Left colon (tissue), 2 donors: ENCODE results near the gene GNB3. TPM values are rescaled to one million over a fixed set of nuclear protein-coding genes. Genes with fewer than 3 reads are reported as not detected.

Experiments used
- ATAC-seq: fragments of 200-7000 bp; cut with Tn5 transposase; one replicate; pipeline ENCODE4 v1.9.1; 2020; ENCODE audit warnings: mild to moderate bottlenecking, moderate library complexity
- DNase-seq, 2 donors: peaks; one replicate each; pipeline ENCODE4 v3.0.0-alpha.2; 2020
- intact Hi-C, 2 donors: fragments of 100-400 bp; cut with DNase I in 1 of 2; cut with micrococcal nuclease in 1 of 2; formaldehyde crosslinking; loops; one replicate each; pipeline versions ENCODE4 v1.11.2 to v1.14.0; 2022; cut with DNase I, micrococcal nuclease
- total RNA-seq, 2 donors: library from RNA; stranded (reverse); fragmentation: NEBNext Ultra II Directional; extraction: Animal tissue kit (Norgen Biotek cat#: 25700); gene quantifications; one replicate each; pipeline ENCODE4 v1.2.1, GENCODE V29; 2021
- donor health status: DM: no; HTN: no; CAD: no.
- donor health status: DM: yes; HTN: yes; CAD: no.

Gene GNB3
- total RNA-seq, 2 donors from 2014 or later, result 1.1 to 1.5 TPM

GRCh38 chr12:6832125-6832524 is 8.6 kb upstream of the GNB3 start:
- DNase-seq (no peak), ATAC-seq (no peak)
- intact Hi-C loops, result no loop called here

DNA sequence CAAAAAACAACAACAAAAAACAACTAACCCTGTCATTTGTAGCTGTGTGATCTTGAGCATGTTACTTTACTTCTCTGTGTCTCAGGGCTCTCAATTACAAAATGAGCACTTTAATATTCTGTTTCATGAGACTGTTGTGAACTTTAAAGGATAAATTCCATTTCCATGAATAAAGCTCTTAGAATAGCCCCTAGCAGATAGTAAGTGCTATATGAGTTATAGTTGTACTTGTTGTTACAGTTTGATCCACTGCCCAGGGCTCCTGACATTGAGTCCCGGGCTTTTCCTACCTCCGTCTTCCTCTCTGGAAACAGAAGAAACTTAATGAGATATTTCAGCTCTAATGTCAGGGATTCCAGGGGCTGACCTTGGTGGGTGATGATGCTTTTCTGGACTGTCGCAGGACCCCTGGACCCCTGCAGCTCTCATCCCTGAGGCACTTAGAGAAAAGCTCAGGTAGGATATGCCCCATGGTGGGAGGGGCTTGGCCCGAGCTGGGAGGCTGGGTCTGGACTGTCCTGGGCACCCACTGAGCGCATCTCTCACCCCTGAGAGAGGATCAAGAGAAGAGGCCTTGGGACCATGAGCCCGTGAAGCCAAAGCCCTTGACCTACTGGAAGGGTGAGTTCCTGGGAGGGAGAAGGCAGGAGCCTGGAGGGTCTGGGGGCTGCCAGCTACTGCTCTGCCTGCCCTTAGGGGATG is 7.4 kb upstream of the GNB3 start:
- intact Hi-C loops, result no loop called here
- DNase-seq, result no peak
- ATAC-seq, result no peak

DNA sequence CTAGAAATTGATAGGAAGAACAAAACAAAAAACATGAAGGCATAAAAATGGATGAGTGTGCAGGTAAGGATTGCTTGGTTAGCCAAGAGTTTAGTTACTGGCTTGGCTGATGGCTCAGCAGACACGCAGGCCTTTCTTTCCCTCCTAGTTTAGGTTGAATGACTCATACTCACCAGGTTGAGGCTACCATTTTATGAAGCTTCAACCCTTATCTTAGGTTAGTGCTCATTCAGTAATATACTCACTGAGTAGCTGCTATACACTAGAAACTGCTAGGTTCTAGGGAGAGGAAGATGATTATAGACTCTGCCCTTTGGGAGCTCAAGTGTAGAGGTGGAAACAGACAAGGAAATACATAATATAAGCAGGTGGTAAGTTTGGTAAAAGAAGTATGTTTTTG is 6.5 kb upstream of the GNB3 start:
- ATAC-seq (no peak), DNase-seq (no peak)
- intact Hi-C loops, result no loop called here

DNA sequence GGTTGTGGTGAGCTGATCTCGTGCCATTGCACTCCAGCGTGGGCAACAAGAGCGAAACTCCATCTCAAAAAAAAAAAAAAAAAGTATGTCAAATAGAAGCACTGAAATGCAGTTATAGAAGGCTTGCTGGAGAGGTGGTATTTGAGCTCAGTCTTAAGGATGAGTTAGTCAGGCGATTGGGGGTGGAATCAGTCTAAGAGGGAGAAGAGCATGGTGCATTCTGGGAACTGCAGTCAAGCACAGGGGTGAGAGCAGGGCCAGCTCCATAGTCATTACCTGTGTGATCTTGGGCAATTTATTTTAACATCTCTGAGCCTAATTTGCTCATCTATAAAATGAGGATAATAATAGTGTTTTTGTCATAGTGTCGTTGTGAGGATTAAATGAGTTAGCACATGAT is 5.9 kb upstream of the GNB3 start:
- intact Hi-C loops, result no loop called here
- no peak for ATAC-seq
- DNase-seq, result no peak

DNA sequence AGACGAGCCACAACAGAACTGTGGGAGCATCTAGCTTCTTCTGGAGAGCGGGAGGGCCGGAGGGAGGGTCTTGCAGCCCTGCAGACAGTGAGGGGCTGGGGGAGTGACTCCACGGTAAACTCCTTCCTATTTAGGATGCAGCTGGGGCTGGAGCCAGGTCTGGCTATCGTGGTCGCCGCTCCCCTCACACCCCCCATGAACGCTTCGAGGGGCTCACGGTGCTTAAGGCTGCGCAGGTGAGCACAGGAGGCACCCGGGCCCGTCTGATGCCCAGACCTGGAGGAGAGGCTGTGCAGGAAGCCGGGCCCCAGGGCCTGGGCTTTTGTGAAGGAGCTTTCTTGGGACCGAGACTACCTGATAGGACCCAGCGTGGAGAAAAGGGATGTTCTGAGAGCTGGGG is 3.9 kb upstream of the GNB3 start:
- DNase-seq (no peak), ATAC-seq (no peak)
- intact Hi-C loops, result no loop called here

GRCh38 chr12:6837370-6838060 is 3.2 kb upstream of the GNB3 start:
- DNase-seq (no peak), ATAC-seq (no peak)
- intact Hi-C loops, result no loop called here

DNA sequence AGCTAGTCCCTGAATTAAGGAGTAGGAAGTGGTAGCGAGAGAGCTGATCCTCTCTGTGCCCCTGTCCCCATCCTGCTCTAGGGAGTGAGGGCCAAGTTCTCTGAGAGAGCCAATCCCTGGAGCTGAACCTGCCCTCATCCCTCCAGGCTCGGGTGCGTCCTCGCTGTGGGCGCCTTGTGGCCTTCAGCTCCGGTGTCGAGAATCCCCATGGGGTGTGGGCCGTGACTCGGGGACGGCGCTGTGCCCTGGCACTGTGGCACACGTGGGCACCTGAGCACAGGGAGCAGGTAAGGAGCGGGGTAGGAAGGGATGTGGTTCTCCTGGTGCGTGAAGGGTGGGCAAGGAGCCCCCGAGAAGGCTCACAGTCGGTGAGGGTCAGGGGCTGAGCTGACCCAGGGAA is 1.9 kb upstream of the GNB3 start:
- no peak for ATAC-seq
- no peak for DNase-seq
- intact Hi-C loops, result no loop called here

GRCh38 chr12:6839482-6840201 is 1.1 kb upstream of the GNB3 start:
- peak; percentile 19 for ATAC-seq
- intact Hi-C loops, result no loop called here
- DNase-seq, result peak; percentile 56 to 61

DNA sequence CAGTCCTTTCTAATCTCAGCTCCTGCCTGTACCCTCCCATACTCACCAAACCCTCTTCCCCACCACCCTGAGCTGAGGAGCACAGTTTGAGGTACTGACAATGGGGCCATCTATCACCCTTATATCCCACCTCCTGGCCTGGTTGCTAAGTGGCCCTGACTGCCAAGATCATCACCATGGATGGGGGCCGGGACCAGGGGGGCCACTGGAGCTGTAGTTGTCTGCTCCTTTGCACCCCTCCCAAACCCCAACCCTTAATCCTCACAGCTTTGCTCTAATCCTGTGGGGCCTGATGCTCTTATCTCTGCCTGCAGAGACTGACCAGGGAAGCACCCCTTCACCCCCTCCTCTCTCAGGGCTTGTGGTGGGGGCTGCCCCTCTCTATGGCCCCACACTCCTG is 395 bp upstream of the GNB3 start:
- intact Hi-C loops, result no loop called here
- DNase-seq, result no peak
- ATAC-seq, result no peak

- DNase-seq (no peak), ATAC-seq (no peak)
- intact Hi-C loops, result no loop called here
These were observed 1.4 kb downstream of the GNB3 start for GRCh38 chr12:6842075-6842474.

- intact Hi-C loops, result no loop called here
- DNase-seq, result no peak
- peak; percentile 54 for ATAC-seq
These were observed 2.6 kb downstream of the GNB3 start for GRCh38 chr12:6843118-6843902.

GRCh38 chr12:6845395-6845794 is 4.7 kb downstream of the GNB3 start:
- ATAC-seq (no peak), DNase-seq (no peak)
- intact Hi-C loops, result no loop called here

DNA sequence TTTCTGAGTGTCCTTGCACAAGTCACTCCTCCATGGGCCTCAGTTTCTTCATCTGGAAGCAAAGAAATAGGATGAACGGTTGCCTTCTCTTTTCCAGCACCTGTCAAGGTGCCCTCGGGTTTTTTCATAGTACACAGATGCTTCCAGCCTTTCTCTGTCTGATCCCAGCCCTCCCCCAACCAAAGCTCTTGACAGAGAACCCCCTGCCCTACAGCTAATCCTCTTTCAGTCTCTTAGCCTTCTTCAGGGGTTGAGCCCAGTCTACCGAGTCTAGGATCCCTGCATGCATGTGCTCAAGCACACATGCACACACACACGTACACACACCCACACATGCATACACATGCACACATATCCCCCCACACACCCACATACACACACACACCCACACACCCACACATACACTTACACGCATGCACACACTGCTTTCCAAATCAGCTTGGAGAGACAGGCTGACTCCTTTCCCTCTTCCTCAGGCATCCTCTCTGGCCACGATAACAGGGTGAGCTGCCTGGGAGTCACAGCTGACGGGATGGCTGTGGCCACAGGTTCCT is 5.7 kb downstream of the GNB3 start:
- no peak for DNase-seq
- intact Hi-C loops, result no loop called here

GRCh38 chr12:6847676-6848075 is 7.0 kb downstream of the GNB3 start:
- intact Hi-C loops, result no loop called here
- ATAC-seq (no peak), DNase-seq (no peak)

More for the DNA sequence above, 5.7 kb downstream of the GNB3 start:
- ATAC-seq, result no peak

- DNase-seq (no peak), ATAC-seq (no peak)
- intact Hi-C loops, result no loop called here
These were observed 8.7 kb downstream of the GNB3 start for GRCh38 chr12:6849427-6849826.

GRCh38 chr12:6849976-6850560 is 9.3 kb downstream of the GNB3 start:
- DNase-seq (no peak), ATAC-seq (no peak)

DNA sequence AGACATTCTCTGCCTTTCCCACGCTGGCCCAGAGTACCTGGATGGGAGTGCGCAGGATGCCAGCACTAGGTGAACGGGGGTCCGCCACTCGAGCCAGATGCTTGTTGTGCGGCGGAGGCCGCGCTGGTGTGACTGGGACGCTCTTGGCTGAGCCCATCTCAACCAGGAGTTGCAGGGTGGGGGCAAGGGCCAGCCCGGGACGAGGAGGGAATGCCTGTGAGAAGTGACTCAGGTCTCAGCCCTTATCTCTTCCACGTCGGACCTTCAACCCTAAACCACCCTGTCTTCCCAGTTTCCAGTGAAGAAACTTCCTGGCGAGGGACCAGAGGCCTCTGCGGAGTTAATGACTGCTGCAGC is 10.0 kb downstream of the GNB3 start:
- ATAC-seq, result peak; percentile 12
- no peak for DNase-seq
- intact Hi-C loops, result no loop called here

More at GRCh38 chr12:6849976-6850560, 9.3 kb downstream of the GNB3 start:
- intact Hi-C loops, result no loop called here

GRCh38 chr12:6851153-6851920 is 10.6 kb downstream of the GNB3 start, which contains the start of gene CDCA3:
CDCA3 (minus strand) TSS chr12:6851286; CDS start chr12:6850952, 334 bp downstream.
- DNase-seq (peak; percentile 95 to 99), ATAC-seq (peak; percentile 74)
- intact Hi-C loops, result no loop called here
